ENCODE measurements around the gene ING4. TPM values are rescaled to one million over a fixed set of nuclear protein-coding genes. Genes with fewer than 3 reads are reported as not detected.

The ING4 gene
- total RNA-seq, 1 donor from 2014 or later: 64.2 TPM

GRCh38 chr12:6696690-6697583 lies 34.0 kb upstream of the ING4 start:
- Mint-ChIP-seq H3K4me1 (peaks cover 17% of the 10 kb centered on the region), H3K9me3 (no peaks in the 10 kb centered on the region), H3K27ac (no peak overlapping the region), H3K4me3 (no peak overlapping the region), H3K27me3 (ENCODE audit: low read depth) (peaks cover 71% of the 10 kb centered on the region), H3K36me3 (no peaks in the 10 kb centered on the region)
- no peak for DNase-seq (ENCODE audit: low spot score in 2 of 2, unreplicated experiment in 2 of 2)
- TF ChIP-seq, protein P1, sequence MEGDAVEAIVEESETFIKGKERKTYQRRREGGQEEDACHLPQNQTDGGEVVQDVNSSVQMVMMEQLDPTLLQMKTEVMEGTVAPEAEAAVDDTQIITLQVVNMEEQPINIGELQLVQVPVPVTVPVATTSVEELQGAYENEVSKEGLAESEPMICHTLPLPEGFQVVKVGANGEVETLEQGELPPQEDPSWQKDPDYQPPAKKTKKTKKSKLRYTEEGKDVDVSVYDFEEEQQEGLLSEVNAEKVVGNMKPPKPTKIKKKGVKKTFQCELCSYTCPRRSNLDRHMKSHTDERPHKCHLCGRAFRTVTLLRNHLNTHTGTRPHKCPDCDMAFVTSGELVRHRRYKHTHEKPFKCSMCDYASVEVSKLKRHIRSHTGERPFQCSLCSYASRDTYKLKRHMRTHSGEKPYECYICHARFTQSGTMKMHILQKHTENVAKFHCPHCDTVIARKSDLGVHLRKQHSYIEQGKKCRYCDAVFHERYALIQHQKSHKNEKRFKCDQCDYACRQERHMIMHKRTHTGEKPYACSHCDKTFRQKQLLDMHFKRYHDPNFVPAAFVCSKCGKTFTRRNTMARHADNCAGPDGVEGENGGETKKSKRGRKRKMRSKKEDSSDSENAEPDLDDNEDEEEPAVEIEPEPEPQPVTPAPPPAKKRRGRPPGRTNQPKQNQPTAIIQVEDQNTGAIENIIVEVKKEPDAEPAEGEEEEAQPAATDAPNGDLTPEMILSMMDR (IDR thresholded peaks at IDR 0.05; ENCODE audit: unreplicated experiment): no peak

DNA sequence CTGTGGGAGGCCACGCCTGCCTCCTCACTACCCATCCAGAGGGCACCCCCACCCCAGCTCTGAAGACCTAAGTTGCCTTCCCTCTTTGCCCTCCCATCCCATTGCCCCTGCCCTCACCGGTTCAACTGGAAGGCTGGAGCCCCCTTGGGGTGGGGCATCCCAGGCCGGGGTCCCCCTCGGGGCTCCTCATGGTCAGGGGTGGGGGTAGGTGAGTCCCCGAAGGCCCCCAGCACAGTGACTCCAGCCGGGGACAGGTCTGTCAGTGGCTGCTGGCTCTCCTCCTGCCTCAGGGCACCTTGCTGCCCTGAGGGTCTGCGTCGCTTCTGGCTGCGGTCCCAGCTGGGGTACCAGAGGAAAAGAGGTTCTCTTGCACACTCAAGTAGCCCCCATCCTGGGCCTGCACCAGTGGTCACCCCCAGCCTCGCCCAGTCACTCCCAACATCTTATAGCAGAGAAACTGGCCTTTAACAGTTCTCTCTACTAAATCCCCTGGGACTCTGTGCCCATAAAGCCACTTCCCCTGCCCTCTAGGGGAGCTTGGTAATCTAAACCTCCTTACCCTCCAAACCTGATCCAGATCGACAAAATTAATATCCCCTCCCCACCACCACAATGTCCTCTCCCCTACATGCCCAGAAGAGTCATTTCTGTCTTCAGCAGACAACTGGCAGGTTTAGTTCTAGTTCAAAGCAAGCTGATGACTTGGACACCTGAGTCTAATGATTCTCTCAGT lies 32.6 kb upstream of the ING4 start:
- H3K4me1 Mint-ChIP-seq: peaks cover 8% of the 10 kb centered on the region
- H3K36me3 Mint-ChIP-seq: no peaks in the 10 kb centered on the region
- TF ChIP-seq, protein P1 (IDR thresholded peaks at IDR 0.05; ENCODE audit: unreplicated experiment): no peak
- peaks cover 58% of the 10 kb centered on the region for H3K27me3 Mint-ChIP-seq (ENCODE audit: low read depth)
- no peak for DNase-seq (ENCODE audit: low spot score in 2 of 2, unreplicated experiment in 2 of 2)
- H3K27ac Mint-ChIP-seq: no peak overlapping the region
- H3K9me3 Mint-ChIP-seq: no peaks in the 10 kb centered on the region
- no peak overlapping the region for H3K4me3 Mint-ChIP-seq

- Mint-ChIP-seq H3K9me3 (no peaks in the 10 kb centered on the region), H3K36me3 (no peaks in the 10 kb centered on the region), H3K4me1 (peaks cover 11% of the 10 kb centered on the region), H3K27me3 (ENCODE audit: low read depth) (peaks cover 54% of the 10 kb centered on the region), H3K27ac (no peak overlapping the region), H3K4me3 (no peak overlapping the region)
- DNase-seq (ENCODE audit: low spot score in 2 of 2, unreplicated experiment in 2 of 2): no peak
- TF ChIP-seq, protein P1 (IDR thresholded peaks at IDR 0.05; ENCODE audit: unreplicated experiment): no peak
Observed at GRCh38 chr12:6694701-6695100, 31.8 kb upstream of the ING4 start.

- H3K9me3 Mint-ChIP-seq: no peaks in the 10 kb centered on the region
- H3K36me3 Mint-ChIP-seq: no peaks in the 10 kb centered on the region
- H3K4me1 Mint-ChIP-seq: peaks cover 4% of the 10 kb centered on the region
- no peak for DNase-seq (ENCODE audit: low spot score in 2 of 2, unreplicated experiment in 2 of 2)
- TF ChIP-seq, protein P1 (IDR thresholded peaks at IDR 0.05; ENCODE audit: unreplicated experiment): no peak
- no peak overlapping the region for H3K4me3 Mint-ChIP-seq
- H3K27me3 Mint-ChIP-seq (ENCODE audit: low read depth): peaks cover 46% of the 10 kb centered on the region
- no peak overlapping the region for H3K27ac Mint-ChIP-seq
Observed at GRCh38 chr12:6693832-6694355, 31.0 kb upstream of the ING4 start.

- Mint-ChIP-seq H3K9me3 (no peaks in the 10 kb centered on the region), H3K36me3 (no peaks in the 10 kb centered on the region), H3K27ac (no peak overlapping the region), H3K4me1 (peaks cover 9% of the 10 kb centered on the region), H3K4me3 (no peak overlapping the region), H3K27me3 (ENCODE audit: low read depth) (peaks cover 36% of the 10 kb centered on the region)
- TF ChIP-seq, protein P1 (IDR thresholded peaks at IDR 0.05; ENCODE audit: unreplicated experiment): no peak
- DNase-seq (ENCODE audit: low spot score in 2 of 2, unreplicated experiment in 2 of 2): no peak
Observed at GRCh38 chr12:6692888-6693287, 30.0 kb upstream of the ING4 start.

All from mesothelial cell of epicardium (in vitro differentiated cells).